Measurements from ENCODE around the gene PRR5L.

The PRR5L gene

DNA sequence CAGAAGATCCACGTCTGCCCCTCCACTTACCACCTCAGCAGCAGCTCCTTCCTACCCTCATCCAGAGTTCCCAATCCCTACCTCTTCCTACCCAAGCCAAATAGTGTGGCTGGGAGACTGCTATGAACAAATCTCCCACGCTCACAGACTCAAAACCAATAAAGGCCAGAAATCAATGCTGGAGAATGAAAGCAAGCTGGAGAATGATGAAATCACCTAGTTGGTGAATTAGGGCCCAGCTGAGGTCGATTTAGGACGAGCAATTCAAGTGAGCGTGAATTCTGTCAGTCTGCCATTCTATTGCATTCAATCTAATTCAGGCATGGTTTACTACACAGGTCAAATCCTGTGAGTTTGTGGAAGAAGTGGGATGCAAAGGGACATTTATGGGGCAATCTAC is 29.3 kb upstream of the PRR5L start:
- TF ChIP-seq POLR2A (IDR thresholded peaks at IDR 0.05; ENCODE audit: low read length) (no peak), GATA1 (IDR thresholded peaks at IDR 0.05; ENCODE audit: low read depth, low read length) (no peak)

DNA sequence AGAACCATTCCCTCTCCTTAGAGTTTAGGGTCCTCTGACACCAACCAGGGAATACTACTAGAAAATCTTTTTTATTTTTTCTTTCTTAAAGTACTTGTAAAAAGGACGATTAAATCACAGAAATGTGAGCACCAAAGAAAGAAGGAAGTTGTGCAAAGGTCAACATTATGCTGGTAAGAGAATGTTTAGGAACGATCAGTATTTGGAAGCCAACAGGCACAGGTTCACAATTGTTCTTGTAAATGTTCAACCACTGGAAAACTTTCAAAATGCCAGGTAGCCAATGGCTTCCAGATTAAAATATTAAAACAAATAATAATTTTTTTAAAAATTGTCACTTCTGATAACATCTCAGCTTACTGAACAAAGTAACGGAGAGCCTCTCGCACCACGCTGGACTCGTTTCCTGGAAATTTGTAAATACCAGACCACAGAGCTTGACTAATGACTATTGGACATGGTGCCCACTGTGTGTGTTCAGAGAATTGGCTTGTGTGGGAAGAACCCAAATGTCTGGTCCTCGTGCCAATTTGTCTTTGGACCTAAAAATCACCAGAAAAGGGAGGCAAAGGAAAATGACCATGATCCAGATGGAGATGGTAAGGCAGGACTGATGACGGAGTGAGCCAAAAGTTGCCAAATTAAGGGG is 27.6 kb upstream of the PRR5L start:
- DNase-seq = no peak
- TF ChIP-seq GATA1 (IDR thresholded peaks at IDR 0.05; ENCODE audit: low read depth, low read length) (no peak), POLR2A (IDR thresholded peaks at IDR 0.05; ENCODE audit: low read length) (no peak)

More for the DNA sequence above, 29.3 kb upstream of the PRR5L start:
- DNase-seq = no peak

DNA sequence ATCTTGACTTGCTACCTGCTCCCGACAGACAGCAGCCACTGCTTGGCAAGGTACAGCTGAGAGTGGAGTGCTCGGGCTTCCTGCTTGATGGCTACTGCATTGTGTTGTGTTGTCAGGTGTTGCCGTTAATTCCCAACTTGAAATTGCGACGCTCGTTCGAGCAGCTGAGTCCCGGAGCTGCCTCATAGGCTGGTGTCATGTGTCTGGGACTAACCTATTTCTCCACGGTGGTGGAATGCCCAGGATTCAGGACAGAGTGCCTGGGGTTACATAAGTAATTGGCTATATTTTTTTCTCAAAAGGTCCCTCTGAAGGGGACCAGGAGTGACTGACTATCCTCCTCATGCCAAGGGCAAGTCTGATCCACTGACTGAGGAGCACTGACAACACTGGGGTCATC is 25.4 kb upstream of the PRR5L start:
- TF ChIP-seq GATA1 (IDR thresholded peaks at IDR 0.05; ENCODE audit: low read depth, low read length) (no peak), POLR2A (IDR thresholded peaks at IDR 0.05; ENCODE audit: low read length) (no peak)
- no peak for DNase-seq

DNA sequence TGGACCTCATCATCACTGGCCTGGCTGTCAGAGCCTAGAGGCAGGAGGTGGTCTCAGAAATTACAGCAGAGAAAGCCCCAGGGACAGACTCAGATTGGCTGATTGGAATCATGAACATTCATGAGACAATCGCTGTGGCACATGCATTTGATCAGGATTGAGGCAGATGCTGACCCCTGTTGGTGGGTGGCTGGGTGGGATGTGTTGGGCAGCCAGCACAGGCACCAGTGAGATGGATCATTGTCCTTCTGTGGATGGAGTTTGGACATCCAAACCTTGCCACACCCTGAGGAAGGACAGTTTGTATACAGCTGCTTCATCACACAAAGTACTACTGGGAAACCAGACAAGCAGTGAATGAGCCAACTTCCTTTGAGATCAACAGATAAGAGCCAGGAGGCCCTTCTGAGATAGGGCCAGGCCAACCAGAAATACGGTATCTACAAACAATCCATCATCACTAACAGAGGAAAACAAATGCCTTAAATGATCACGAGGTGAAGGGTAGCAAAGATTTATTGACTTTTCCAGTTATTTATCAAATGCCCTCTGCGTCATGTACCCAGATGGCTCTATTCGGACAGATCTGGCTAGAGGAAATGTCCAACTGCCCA is 24.2 kb upstream of the PRR5L start:
- TF ChIP-seq GATA1 (IDR thresholded peaks at IDR 0.05; ENCODE audit: low read depth, low read length) (no peak), POLR2A (IDR thresholded peaks at IDR 0.05; ENCODE audit: low read length) (no peak)
- DNase-seq = peak in 1 of 2 experiments; percentile 4

DNA sequence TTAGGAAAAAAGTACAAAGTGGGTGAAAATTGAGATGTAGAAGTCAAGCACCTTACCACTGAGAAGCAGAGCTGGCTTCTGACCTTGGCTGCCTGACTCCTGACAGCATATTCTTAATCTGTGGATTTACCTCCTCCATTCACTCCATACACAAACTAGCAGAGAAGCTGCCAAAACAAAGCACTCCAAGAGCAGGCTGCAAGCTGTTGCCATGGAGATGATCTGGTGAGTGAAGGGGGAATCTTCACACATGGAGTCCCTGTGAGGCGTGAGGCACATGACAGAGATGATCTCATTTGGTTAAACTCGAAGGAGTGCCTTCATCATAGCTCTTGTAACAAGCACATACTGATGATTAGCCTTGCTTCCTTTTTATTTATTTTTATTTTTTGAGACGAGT is 23.0 kb upstream of the PRR5L start:
- DNase-seq = no peak
- TF ChIP-seq GATA1 (IDR thresholded peaks at IDR 0.05; ENCODE audit: low read depth, low read length) (no peak), POLR2A (IDR thresholded peaks at IDR 0.05; ENCODE audit: low read length) (no peak)

DNA sequence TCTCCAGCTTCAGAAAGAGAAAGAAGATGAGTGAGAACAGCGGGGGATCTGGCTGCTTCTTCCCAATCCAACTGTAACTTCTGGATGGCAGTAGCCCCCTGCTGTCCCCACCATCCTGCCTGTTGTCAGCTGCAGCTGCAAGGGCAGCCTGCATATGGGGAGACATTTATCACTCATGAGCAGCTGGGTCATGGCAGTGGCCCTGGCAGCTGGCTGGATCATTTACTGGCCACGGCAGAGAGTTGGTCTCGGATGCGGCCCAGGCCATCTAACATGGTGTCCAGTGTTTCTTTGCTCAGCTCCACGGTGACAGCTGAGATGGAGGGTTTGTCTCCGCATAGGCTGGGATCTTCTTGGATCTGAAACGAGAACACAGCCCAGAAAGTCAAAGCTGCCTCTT is 21.7 kb upstream of the PRR5L start:
- no peak for DNase-seq
- TF ChIP-seq POLR2A (IDR thresholded peaks at IDR 0.05; ENCODE audit: low read length) = no peak
- no peak for TF ChIP-seq GATA1 (IDR thresholded peaks at IDR 0.05; ENCODE audit: low read depth, low read length)

DNA sequence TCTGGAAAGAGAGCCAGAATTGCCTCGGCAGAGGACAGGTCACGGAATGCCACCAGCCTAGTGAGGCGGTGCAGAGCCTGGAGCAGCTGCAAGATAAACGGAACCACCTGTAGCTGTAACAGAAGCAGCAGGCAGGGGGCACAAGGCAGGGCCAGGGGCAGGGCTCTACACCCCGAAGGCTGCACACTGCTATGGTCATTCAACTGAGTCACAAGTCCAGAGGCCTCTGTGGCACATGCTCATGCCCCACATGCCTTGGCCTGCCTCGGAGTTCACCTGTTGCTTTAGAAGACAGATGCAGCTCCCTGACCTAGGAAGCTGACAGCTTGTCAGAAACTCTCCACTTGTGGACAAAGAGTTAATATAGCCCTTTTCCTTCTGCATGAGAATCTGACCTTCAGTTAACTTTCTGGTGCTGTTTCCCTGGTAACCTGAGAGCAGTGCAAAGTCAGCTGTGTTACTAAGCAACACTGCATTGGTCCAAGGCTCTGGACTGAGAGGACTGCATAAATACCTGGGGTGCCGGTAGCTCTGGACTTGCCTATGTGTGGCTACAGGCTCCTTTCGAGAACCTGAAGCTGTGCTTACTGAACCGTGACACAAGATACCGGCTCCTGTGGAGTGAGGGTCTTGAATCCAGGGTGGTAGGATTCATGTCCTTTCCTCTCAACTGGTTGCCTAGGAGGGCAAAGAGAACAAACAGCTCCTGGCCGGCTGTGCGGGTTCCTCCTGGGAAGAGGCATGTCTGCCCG is 17.4 kb upstream of the PRR5L start:
- TF ChIP-seq GATA1 (IDR thresholded peaks at IDR 0.05; ENCODE audit: low read depth, low read length) = no peak
- no peak for TF ChIP-seq POLR2A (IDR thresholded peaks at IDR 0.05; ENCODE audit: low read length)
- no peak for DNase-seq

DNA sequence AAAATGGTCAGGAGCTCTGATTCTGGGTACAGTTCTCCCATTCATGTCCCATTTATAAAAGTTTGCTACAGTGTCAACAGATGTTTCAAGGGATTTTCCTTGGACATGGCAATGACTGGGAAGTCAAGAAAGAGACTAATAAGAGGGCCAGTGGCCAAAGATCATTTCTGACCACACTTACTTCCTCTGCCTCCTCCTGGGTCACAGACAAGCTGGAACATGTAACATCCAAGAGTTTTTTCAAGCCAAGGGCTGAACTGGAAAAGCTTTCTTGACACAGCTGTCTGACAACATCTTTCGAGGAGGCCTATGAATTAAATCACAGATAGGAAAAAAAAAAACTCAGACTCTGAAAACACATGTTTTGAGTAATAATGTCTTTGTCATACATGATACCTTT is 15.6 kb upstream of the PRR5L start:
- no peak for DNase-seq
- TF ChIP-seq GATA1 (IDR thresholded peaks at IDR 0.05; ENCODE audit: low read depth, low read length) (no peak), POLR2A (IDR thresholded peaks at IDR 0.05; ENCODE audit: low read length) (no peak)

DNA sequence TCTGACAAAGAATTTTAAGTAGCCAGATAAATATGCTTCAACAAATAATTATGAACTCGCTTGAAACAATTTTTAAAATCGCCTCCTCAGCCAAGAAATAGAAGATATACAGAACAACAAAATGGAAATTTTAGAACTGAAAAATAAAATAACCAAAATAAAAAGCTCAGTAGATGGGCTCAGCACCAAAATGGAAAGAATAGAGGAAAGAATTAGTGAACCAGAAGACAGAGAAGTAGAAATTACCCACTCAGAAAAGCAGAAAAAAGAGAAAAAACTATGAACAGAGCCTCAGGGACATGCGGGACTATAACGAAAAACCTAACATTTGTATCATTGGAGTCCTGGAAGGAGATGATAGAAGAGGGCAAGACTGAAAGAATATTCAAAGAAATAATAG is 14.2 kb upstream of the PRR5L start:
- no peak for DNase-seq
- TF ChIP-seq POLR2A (IDR thresholded peaks at IDR 0.05; ENCODE audit: low read length) = no peak
- no peak for TF ChIP-seq GATA1 (IDR thresholded peaks at IDR 0.05; ENCODE audit: low read depth, low read length)

DNA sequence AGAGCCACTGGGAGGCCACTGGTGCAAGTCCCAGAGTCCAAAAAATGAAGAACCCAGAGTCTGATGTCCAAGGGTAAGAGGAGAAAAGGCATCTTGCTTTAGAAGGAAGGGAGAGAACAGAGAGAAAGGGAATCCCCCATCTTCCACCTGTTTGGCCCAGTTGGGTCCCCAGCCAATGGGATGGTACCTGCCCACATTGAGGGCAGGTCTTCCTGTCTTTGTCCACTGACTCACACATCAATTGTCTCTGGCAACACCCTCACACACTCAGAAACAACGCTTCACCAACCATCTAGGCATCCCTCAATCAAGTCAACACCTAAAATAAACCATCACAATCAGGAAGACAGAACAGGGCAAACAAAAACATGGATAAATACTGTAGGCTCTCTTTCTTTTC is 13.2 kb upstream of the PRR5L start:
- TF ChIP-seq GATA1 (IDR thresholded peaks at IDR 0.05; ENCODE audit: low read depth, low read length) = no peak
- no peak for TF ChIP-seq POLR2A (IDR thresholded peaks at IDR 0.05; ENCODE audit: low read length)
- DNase-seq = no peak

DNA sequence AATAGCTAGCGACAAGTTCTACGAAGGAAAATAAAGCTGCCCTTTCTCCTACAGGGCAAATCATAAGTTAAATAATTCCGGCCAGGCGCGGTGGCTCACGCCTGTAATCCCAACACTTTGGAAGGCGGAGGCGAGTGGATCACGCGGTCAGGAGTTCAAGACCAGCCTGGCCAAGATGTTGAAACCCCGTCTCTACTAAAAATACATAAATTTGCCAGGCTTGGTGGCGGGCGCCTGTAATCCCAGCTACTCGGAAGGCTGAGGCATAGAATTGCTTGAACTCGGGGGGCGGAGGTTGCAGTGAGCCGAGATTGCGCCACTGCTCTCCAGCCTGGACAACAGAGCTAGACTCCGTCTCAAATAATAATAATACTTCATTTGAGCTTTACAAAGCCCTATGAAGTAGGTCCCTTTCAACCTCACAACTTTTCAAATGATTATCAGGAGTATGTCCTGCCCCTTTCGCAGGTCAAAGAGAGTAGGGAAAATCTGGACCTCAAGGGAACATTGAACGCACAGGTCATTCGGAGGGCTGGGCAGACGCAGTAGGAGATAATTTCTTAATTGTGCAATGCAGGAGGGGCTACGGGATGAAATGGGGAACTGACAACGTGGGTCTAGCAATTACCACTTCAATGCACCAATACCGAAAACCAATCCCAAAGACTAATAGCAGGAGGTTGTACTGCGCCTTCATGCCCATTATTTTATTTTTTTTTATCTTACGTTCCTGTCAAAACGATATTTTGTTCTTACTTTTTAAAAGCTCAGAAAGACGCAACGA is 7.5 kb upstream of the PRR5L start:
- TF ChIP-seq GATA1 (IDR thresholded peaks at IDR 0.05; ENCODE audit: low read depth, low read length) (no peak), POLR2A (IDR thresholded peaks at IDR 0.05; ENCODE audit: low read length) (no peak)
- DNase-seq = peak; percentile 56 to 68

DNA sequence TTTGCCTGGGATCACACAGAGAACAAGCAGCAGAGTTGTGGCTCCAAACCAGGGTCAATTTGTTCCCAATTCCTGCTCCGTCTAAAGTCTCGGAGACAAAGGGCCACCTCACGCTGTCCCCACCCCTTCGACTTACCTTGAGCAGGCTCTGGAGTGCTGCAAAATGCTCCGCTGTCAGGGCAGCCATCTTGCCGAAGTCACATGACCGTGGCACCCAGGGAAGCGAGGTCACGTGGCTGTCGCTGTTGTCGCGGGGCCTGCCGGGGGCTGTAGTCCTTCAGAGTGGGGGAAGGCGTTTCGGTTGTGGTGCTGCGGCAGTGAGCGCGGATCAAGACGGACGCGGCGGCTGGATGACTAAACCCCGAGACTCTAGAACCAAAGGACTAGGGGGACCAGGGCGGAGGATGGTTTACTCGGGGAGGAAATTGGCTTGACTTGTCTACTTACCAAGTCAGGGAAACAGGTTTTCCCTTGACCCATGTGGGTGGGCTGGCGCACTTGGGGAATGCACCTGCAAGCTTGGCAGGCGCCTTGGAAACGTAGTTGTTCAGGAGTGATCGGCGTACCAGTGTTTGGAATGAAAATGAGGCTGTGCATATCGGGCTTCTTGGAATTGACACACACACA is 6.7 kb upstream of the PRR5L start, which contains the start of gene COMMD9:
COMMD9 (minus strand) TSS at position 199 of the 627 bp plus-strand sequence; CDS start at position 187, 12 bp downstream.
- TF ChIP-seq POLR2A (IDR thresholded peaks at IDR 0.05; ENCODE audit: low read length) (peak; percentile 76), GATA1 (IDR thresholded peaks at IDR 0.05; ENCODE audit: low read depth, low read length) (no peak)
- peak; percentile 95 for DNase-seq

DNA sequence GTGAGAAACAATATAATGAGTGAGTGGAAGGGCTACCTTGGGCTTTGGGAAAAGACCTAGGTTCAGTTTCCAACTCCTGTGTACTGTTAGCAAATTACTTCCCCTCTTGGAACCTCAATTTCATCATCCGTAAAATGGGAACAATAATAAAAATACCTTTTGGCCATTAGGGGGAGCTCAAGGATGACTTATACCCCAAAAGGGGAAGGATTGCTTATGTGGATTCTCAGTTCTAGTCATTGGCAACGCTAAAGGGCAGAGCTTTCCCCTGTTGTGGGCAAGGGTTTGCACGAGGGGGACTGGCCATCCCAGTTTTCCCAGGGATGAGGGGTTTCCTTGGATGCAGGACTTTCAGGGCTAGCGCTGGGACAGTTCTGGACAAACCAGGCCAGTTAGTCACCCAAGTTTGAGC is 3.8 kb upstream of the PRR5L start:
- no peak for TF ChIP-seq POLR2A (IDR thresholded peaks at IDR 0.05; ENCODE audit: low read length)
- no peak for TF ChIP-seq GATA1 (IDR thresholded peaks at IDR 0.05; ENCODE audit: low read depth, low read length)
- peak; percentile 26 to 50 for DNase-seq

Measured in erythroblast (primary cell).